ENCODE data around the gene CACNA2D3.

- no peak for TF ChIP-seq CTCF (IDR thresholded peaks at IDR 0.05)
- TF ChIP-seq POLR2A (IDR thresholded peaks at IDR 0.05): no peak
- TF ChIP-seq POLR2AphosphoS5 (IDR thresholded peaks at IDR 0.05; ENCODE audit: insufficient read depth in 1 of 2, low read depth in 1 of 2): no peak
These were observed 817.4 kb downstream of the CACNA2D3 start for GRCh38 chr3:54939557-54940300.
